Glutamatergic neuron (in vitro differentiated cells): ENCODE results near the gene LDAH. TPM values are rescaled to one million over a fixed set of nuclear protein-coding genes. Genes with fewer than 3 reads are reported as not detected.

ENCODE experiments used
- DNase-seq: peaks from one replicate; pipeline ENCODE4 v3.0.0; 2022
- H3K27ac Mint-ChIP-seq: one replicate; pipeline ENCODE4 v1.8.0; 2020; ENCODE audit warnings: mild to moderate bottlenecking, mixed read lengths, inconsistent platforms; ENCODE audit not compliant: unreplicated experiment
- H3K27me3 Mint-ChIP-seq: one replicate; pipeline ENCODE4 v1.8.0; 2020; ENCODE audit warnings: mild to moderate bottlenecking, moderate library complexity, mixed read lengths, inconsistent platforms; ENCODE audit not compliant: unreplicated experiment
- H3K36me3 Mint-ChIP-seq: one replicate; pipeline ENCODE4 v1.8.0; 2020; ENCODE audit warnings: mild to moderate bottlenecking, mixed read lengths, inconsistent platforms; ENCODE audit not compliant: unreplicated experiment
- H3K4me1 Mint-ChIP-seq: one replicate; pipeline ENCODE4 v1.8.0; 2020; ENCODE audit warnings: mild to moderate bottlenecking, low read depth, mixed read lengths, inconsistent platforms; ENCODE audit not compliant: unreplicated experiment
- H3K4me3 Mint-ChIP-seq: one replicate; pipeline ENCODE4 v1.8.0; 2020; ENCODE audit warnings: mild to moderate bottlenecking, mixed read lengths, inconsistent platforms; ENCODE audit not compliant: unreplicated experiment
- H3K9me3 Mint-ChIP-seq: one replicate; pipeline ENCODE4 v1.8.0; 2020; ENCODE audit warnings: mild to moderate bottlenecking, moderate library complexity, mixed read lengths, inconsistent platforms; ENCODE audit not compliant: unreplicated experiment
- total RNA-seq: library from RNA; stranded (reverse); fragmentation: NEBNext Ultra II Directional; extraction: Animal tissue kit (Norgen Biotek cat#: 25700); gene quantifications from one replicate; pipeline ENCODE4 v1.2.1, GENCODE V29; 2021; ENCODE audit not compliant: unreplicated experiment
- TF ChIP-seq, protein P1 (sequence below): fragments of 200-600 bp; sonication (generic); IDR thresholded peaks from one replicate; pipeline ENCODE4 v1.5.0; 2021; ENCODE audit not compliant: partially characterized antibody, unreplicated experiment

The LDAH gene
- total RNA-seq, 1 donor from 2014 or later, result 33.7 TPM

DNA sequence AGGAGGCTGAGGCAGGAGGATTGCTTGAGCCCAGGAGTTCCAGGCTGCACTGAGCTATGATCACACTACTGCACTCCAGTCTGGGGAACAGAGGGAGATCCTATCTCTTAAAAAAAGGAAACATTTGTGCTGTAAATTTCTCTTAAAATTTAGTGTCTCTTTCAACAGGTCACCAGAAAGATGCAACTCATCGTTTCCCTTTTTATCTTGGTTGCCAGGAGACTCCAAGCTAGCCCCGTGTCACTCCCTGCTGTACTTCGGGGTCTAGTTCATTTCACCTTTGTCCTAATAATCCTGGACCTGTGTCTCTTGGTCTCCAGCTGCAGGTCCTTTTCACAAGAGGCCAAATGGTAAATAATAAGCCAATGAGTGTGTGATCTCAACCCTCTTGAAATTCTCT is 179.1 kb downstream of the LDAH start:
- H3K27ac Mint-ChIP-seq, result no peak overlapping the region
- no peak overlapping the region for H3K4me3 Mint-ChIP-seq
- no peak for DNase-seq
- peaks cover 33% of the 10 kb centered on the region for H3K4me1 Mint-ChIP-seq
- H3K9me3 Mint-ChIP-seq, result peaks cover 7% of the 10 kb centered on the region
- peaks cover 7% of the 10 kb centered on the region for H3K27me3 Mint-ChIP-seq
- no peaks in the 10 kb centered on the region for H3K36me3 Mint-ChIP-seq
- TF ChIP-seq, protein P1, sequence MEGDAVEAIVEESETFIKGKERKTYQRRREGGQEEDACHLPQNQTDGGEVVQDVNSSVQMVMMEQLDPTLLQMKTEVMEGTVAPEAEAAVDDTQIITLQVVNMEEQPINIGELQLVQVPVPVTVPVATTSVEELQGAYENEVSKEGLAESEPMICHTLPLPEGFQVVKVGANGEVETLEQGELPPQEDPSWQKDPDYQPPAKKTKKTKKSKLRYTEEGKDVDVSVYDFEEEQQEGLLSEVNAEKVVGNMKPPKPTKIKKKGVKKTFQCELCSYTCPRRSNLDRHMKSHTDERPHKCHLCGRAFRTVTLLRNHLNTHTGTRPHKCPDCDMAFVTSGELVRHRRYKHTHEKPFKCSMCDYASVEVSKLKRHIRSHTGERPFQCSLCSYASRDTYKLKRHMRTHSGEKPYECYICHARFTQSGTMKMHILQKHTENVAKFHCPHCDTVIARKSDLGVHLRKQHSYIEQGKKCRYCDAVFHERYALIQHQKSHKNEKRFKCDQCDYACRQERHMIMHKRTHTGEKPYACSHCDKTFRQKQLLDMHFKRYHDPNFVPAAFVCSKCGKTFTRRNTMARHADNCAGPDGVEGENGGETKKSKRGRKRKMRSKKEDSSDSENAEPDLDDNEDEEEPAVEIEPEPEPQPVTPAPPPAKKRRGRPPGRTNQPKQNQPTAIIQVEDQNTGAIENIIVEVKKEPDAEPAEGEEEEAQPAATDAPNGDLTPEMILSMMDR, result no peak

DNA sequence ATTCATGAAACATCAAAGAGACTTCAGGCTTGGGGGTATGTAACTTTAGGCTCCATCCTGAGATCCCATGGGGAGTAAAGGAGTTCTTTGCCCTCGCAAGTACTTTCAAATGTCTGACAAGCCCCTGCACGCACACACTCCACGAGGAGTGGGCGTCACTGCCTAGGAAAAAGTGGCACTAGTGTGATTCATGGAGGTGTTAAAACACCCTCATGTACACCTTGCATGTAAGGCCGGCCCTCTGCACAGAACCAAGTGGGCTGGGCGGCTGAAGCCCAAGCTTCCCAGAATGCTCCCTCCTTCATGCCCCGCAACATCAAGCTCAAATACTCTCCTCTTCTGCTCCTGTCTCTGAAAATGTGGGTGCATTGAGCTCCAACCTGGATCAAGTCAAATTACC is 179.8 kb downstream of the LDAH start:
- H3K27ac Mint-ChIP-seq, result no peak overlapping the region
- H3K4me3 Mint-ChIP-seq, result no peak overlapping the region
- no peaks in the 10 kb centered on the region for H3K36me3 Mint-ChIP-seq
- DNase-seq, result no peak
- TF ChIP-seq, protein P1, result no peak
- H3K4me1 Mint-ChIP-seq, result peaks cover 25% of the 10 kb centered on the region
- H3K9me3 Mint-ChIP-seq, result peaks cover 2% of the 10 kb centered on the region
- H3K27me3 Mint-ChIP-seq, result peaks cover 3% of the 10 kb centered on the region

DNA sequence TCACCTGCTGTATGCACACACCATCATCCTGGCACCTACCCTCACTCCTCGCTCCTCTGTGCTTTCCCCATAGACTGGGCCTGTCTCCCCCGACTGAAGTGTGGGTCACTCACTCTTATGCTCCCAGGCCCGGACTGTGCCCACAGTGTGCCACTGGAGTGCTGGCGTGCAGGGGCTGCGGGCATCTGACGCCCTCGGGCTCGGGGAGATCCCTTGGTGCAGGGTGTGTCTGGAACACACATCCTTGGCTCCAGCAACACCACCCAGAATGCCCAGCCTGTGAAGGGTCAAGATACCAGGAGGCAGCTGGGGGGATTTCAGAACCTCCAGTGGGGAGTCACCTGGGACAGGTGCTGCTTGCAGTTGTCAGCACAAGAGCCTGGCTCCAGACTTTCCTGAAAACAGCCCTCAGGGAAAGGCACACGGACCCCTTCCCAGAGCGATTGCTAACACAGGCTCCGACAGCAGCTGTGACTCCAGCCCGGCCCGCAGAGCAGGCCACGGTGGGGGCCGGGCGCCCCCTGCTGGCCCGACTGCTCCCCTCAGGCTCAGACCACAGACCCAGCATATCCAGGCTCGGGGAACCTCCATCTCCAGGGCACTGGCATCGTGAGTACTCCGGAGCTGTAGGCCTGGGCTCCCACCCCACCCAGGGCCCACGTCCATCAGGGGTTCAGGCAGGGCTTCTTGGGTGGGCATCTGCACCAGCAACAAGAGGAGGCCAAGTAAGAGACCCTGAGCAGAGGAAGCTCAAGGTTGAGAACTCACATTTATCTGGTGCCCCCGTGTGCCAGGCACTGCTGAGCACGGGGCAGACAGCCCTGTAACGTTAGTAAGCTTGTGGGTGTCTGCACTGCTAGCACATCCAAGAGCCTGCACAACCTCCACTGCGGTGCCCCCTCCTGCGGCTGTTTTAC is 180.6 kb downstream of the LDAH start:
- no peaks in the 10 kb centered on the region for H3K36me3 Mint-ChIP-seq
- peaks cover 1% of the 10 kb centered on the region for H3K9me3 Mint-ChIP-seq
- peak; percentile 89 for DNase-seq
- H3K4me1 Mint-ChIP-seq, result peaks cover 19% of the 10 kb centered on the region
- H3K27me3 Mint-ChIP-seq, result peaks cover 3% of the 10 kb centered on the region
- no peak overlapping the region for H3K27ac Mint-ChIP-seq
- H3K4me3 Mint-ChIP-seq, result peak overlapping the region; percentile 58
- TF ChIP-seq, protein P1, result peak; percentile 97

DNA sequence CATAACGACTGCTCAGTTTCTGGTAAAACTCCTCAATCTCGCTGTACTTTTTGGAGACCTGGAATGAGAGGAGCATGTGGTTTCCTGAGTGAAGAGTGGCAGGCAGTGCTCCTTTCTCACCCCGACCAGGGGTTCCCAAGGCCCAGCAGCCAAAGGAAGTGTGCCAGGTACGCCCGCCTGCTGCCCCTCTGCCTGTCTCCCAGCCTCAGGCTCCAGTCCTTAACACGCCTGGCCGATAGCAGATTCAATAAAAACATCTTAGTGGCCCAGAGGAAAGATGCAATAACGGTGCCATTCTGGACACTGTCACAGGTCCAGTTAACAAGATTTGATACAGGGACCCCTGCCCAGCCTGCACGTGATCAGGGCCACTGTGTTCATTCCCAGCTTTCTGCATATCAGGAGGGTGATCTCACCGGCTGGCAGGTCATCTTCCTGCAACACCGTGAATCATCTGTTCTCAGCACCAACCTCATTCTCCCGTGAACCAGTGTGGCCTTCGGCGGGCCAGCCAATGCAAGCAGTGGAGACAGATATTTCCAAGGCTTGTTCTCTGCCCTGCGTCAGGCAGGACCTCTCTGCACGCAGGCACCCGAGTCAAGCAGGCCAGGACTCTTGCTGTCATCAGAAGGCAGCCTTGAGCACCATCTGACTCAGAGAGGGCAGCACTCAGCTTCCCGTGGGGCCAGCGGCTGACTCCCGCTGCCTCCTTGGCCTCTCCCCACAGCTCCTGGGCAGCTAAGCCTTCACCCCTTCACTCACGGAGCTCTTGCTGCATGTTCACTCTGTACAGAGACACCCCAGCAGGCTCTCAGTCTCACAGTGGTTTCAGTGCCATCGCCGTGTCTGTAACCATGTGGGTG is 181.5 kb downstream of the LDAH start:
- TF ChIP-seq, protein P1, result no peak
- Mint-ChIP-seq H3K4me1 (peaks cover 19% of the 10 kb centered on the region), H3K9me3 (peaks cover 1% of the 10 kb centered on the region), H3K27ac (peak overlapping the region; percentile 70), H3K4me3 (peak overlapping the region; percentile 58), H3K36me3 (no peaks in the 10 kb centered on the region), H3K27me3 (peaks cover under 1% of the 10 kb centered on the region)
- DNase-seq, result no peak
